Measurements from ENCODE around the gene NEGR1. TPM values are rescaled to one million over a fixed set of nuclear protein-coding genes. Genes with fewer than 3 reads are reported as not detected.

NEGR1 gene
- total RNA-seq, 4 donors from 2014 or later, result 34.5 to 58.8 (median 48.5) TPM

DNA sequence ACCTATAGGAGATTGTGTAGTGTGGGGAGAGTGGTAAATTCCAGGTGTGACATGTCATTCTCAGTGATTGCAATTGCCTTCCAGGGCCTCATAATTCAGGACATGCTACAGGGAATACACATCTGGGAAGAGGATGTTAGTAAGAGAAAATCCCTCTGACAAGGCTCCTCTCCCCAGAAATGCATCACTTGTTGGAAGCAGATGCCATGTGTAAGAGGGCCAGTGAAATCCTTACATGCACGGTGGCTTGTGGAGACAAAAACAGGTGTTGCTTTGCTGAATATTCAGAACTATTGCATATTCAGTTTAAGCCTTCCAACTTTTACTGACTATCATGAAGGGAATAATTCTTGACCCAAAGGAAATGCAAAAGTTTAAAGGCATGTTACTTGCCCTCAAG, 503.4 kb downstream of the NEGR1 start:
- Histone ChIP-seq H3K27ac (replicated peaks in 1 of 4) (no peak overlapping the region), H3K36me3 (peaks cover 0 to 9% (median 0%) of the 10 kb centered on the region in 4 donors), H3K27me3 (no peaks in the 10 kb centered on the region), H3K9me3 (no peaks in the 10 kb centered on the region), H3K4me3 (no peak overlapping the region), H3K4me1 (peaks cover 0 to 6% (median 0%) of the 10 kb centered on the region in 4 donors)
- DNase-seq (ENCODE audit: extremely low spot score), result no peak
- 55% methylated on average over 1 of the region's 1 CpG for WGBS
- TF ChIP-seq POLR2A (IDR thresholded peaks at IDR 0.05; ENCODE audit: low read depth), result no peak
- no peak for TF ChIP-seq POLR2AphosphoS5 (IDR thresholded peaks at IDR 0.05)
- TF ChIP-seq, protein P1, sequence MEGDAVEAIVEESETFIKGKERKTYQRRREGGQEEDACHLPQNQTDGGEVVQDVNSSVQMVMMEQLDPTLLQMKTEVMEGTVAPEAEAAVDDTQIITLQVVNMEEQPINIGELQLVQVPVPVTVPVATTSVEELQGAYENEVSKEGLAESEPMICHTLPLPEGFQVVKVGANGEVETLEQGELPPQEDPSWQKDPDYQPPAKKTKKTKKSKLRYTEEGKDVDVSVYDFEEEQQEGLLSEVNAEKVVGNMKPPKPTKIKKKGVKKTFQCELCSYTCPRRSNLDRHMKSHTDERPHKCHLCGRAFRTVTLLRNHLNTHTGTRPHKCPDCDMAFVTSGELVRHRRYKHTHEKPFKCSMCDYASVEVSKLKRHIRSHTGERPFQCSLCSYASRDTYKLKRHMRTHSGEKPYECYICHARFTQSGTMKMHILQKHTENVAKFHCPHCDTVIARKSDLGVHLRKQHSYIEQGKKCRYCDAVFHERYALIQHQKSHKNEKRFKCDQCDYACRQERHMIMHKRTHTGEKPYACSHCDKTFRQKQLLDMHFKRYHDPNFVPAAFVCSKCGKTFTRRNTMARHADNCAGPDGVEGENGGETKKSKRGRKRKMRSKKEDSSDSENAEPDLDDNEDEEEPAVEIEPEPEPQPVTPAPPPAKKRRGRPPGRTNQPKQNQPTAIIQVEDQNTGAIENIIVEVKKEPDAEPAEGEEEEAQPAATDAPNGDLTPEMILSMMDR (IDR thresholded peaks at IDR 0.05), result no peak
- no peak for TF ChIP-seq EP300 (IDR thresholded peaks at IDR 0.05)
- intact Hi-C loops (cut with DNase I), result no loop called here

DNA sequence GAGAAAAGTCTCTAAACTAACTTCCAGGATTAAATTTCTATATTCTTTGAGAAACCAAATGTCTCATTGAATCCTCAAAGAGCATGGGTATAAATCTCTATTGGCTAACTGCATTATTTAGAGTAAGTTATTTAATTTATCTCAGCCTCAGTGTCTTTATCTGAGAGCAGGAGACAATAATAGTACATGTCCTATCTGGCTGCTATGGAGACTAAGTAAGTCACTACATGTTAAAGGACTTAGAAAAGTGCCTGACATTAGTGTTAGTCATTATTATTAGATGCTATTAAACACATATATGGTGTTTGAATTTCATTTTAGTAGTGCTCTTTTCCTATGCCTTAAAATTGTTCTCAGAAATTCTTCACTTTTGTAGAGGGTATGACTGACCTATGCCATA, 505.2 kb downstream of the NEGR1 start:
- no peak overlapping the region for H3K27ac ChIP-seq (replicated peaks in 1 of 4)
- DNase-seq (ENCODE audit: extremely low spot score), result no peak
- no peak for TF ChIP-seq EP300 (IDR thresholded peaks at IDR 0.05)
- TF ChIP-seq POLR2A (IDR thresholded peaks at IDR 0.05; ENCODE audit: low read depth), result no peak
- TF ChIP-seq, protein P1 (IDR thresholded peaks at IDR 0.05), result no peak
- TF ChIP-seq POLR2AphosphoS5 (IDR thresholded peaks at IDR 0.05), result no peak
- intact Hi-C loops (cut with DNase I), result no loop called here
- H3K4me3 ChIP-seq, result no peak overlapping the region
- H3K4me1 ChIP-seq, result no peaks in the 10 kb centered on the region
- H3K9me3 ChIP-seq, result no peaks in the 10 kb centered on the region
- no peaks in the 10 kb centered on the region for H3K27me3 ChIP-seq
- H3K36me3 ChIP-seq, result peaks cover 0 to 9% (median 0%) of the 10 kb centered on the region in 4 donors

DNA sequence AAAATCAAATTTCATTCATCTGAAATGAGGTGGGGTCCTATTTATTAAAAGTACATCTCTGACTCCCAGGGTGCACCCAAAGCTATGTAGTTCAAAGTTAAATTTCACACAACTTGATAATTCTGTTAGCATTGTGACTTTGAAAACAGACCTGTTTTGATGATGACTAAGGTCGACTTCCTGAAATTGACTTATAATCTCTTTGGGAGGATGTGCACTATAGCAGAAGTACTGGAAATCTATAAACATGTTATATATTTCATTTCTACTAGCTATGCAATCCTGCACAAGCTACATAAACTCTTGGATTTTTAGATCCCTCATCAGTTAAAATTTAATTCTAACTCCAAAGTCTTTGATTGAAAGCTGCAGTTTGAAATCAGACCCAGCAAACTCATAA, 507.6 kb downstream of the NEGR1 start:
- H3K36me3 ChIP-seq, result peaks cover 0 to 9% (median 0%) of the 10 kb centered on the region in 4 donors
- H3K4me1 ChIP-seq, result no peaks in the 10 kb centered on the region
- DNase-seq (ENCODE audit: extremely low spot score), result no peak
- 88% methylated on average over 1 of the region's 1 CpG for WGBS
- H3K4me3 ChIP-seq, result no peak overlapping the region
- no peak overlapping the region for H3K27ac ChIP-seq (replicated peaks in 1 of 4)
- intact Hi-C loops (cut with DNase I), result no loop called here
- TF ChIP-seq, protein P1 (IDR thresholded peaks at IDR 0.05), result no peak
- TF ChIP-seq POLR2AphosphoS5 (IDR thresholded peaks at IDR 0.05) (no peak), POLR2A (IDR thresholded peaks at IDR 0.05; ENCODE audit: low read depth) (no peak), EP300 (IDR thresholded peaks at IDR 0.05) (no peak)
- H3K9me3 ChIP-seq, result no peaks in the 10 kb centered on the region
- H3K27me3 ChIP-seq, result no peaks in the 10 kb centered on the region

DNA sequence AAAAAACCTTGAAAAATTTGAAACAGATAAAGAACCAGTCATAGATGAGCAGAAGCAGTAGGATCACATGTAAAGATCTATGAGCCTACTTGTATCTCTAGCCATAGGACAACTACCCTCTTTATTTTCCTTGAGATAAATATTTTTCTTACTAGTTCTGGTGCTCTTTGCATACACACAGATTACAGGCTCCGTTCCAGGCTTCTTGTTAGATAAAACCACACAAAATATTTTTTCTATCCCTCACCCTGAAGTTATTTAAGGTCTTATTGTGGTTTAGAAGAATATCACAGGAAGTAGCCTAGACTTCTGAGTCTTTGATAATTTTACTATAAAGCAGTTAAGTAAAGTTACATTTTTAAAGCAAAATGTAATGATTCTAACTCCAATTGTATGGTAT, 512.2 kb downstream of the NEGR1 start:
- Histone ChIP-seq H3K4me1 (no peaks in the 10 kb centered on the region), H3K27ac (replicated peaks in 1 of 4) (no peak overlapping the region), H3K27me3 (no peaks in the 10 kb centered on the region), H3K9me3 (no peaks in the 10 kb centered on the region), H3K4me3 (no peak overlapping the region), H3K36me3 (no peaks in the 10 kb centered on the region)
- no peak for DNase-seq (ENCODE audit: extremely low spot score)
- TF ChIP-seq EP300 (IDR thresholded peaks at IDR 0.05) (no peak), POLR2A (IDR thresholded peaks at IDR 0.05; ENCODE audit: low read depth) (no peak), POLR2AphosphoS5 (IDR thresholded peaks at IDR 0.05) (no peak)
- TF ChIP-seq, protein P1 (IDR thresholded peaks at IDR 0.05), result no peak
- WGBS, result 70% methylated on average over 1 of the region's 1 CpG
- intact Hi-C loops (cut with DNase I), result no loop called here

DNA sequence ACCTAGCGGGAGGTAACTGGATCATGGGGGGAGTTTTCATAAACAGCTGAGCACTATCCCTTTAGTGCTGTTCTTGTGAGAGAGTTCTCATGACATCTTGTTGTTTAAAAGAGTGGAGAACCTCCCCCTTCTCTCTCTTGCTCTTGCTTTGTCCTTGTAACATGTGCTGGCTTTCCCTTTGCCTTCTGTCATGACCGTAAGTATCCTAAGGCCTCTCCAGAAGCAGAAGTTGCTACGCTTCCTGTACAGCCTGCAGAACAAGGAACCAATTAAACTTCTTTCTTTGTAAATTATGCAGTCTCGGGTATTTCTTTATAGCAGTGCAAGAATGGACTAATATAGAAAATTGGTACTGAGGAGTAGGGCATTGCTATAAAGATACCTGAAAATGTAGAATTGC, 515.6 kb downstream of the NEGR1 start:
- no peak for DNase-seq (ENCODE audit: extremely low spot score)
- intact Hi-C loops (cut with DNase I), result no loop called here

More for the DNA sequence above, 515.6 kb downstream of the NEGR1 start:
- WGBS, result 87% methylated on average over 4 of the region's 4 CpGs
- Histone ChIP-seq H3K9me3 (no peaks in the 10 kb centered on the region), H3K4me1 (no peaks in the 10 kb centered on the region), H3K27ac (replicated peaks in 1 of 4) (no peak overlapping the region), H3K4me3 (no peak overlapping the region), H3K27me3 (no peaks in the 10 kb centered on the region), H3K36me3 (no peaks in the 10 kb centered on the region)
- TF ChIP-seq POLR2A (IDR thresholded peaks at IDR 0.05; ENCODE audit: low read depth) (no peak), POLR2AphosphoS5 (IDR thresholded peaks at IDR 0.05) (no peak), EP300 (IDR thresholded peaks at IDR 0.05) (no peak)
- TF ChIP-seq, protein P1 (IDR thresholded peaks at IDR 0.05), result no peak
